Endometrium (tissue), 2 donors: Measurements from ENCODE around the gene FRMD4B.
"Not testable (repeated sequence)": the region's sequence is repeated elsewhere in the genome, so short reads cannot be mapped to it uniquely, and the experiment has no call there.

Source experiments
- FAIRE-seq: peaks from 2 replicates; lab custom pipeline; 2012; peaks lifted over from hg19 to GRCh38; lab: Jason Lieb, UNC
- donor health status: control.
- donor health status: control.

The FRMD4B gene

DNA sequence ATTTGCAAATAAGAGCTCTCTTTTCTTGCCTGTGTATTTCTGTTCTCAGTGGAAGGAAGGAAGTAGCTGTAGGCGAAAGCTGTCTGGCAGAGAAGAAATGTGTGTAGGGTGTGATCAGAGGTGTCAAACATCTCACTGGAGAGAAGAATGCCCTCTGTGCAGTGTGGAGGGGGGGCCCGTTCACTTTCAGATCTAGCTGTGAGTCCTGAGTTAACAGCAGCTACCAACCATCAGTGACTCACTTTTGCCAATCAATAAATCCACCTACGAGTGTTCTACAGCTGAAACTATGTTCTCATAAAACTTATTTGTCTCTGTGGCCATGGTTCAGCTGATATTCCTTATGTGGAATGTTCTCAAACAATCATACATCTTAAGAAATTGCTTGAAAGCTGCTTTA lies 103.7 kb downstream of the FRMD4B start:
- FAIRE-seq, result no peak

GRCh38 chr3:69277403-69277802 lies 108.5 kb downstream of the FRMD4B start:
- not testable (repeated sequence) for FAIRE-seq

DNA sequence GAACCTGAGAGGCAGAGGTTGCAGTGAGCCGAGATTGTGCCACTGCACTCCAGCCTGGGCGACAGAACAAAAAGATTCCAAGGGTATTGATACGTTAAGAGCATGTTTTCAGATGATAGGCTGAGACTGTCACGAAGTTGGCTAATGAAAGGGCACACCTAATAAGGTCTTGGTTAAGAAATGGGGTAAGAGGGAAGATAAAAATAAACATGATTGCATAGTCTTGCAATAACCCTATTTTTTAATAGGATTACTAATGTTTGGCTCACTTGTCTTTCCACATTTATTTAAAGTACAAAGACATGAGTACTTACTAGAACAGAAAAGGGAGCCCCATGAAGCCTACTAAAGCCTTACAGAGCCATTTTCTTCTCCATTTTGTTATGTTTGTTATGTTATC lies 109.0 kb downstream of the FRMD4B start:
- FAIRE-seq, result no peak

- not testable (repeated sequence) for FAIRE-seq
Measured at GRCh38 chr3:69276191-69276590, 109.7 kb downstream of the FRMD4B start.

DNA sequence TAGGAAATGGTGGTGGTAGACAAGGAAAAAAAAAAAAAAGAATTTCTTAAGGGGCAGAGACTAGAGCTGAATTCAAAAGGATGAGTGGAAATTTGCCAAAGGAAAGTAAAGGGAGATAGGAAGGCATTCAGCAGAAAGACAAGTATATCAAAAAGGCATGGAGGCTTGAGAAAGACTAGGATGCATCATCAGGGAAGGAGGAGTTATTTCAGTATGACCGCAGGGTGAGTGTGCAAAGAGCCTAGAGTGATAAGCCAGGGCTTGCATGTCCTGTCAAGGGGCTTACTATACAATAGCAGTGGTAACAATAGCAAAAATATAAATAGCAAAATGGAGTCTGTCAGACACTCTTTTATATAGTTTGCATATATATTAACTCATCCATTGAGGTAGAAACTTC lies 112.0 kb downstream of the FRMD4B start:
- no peak for FAIRE-seq

- FAIRE-seq, result no peak
Measured at GRCh38 chr3:69272556-69272955, 113.3 kb downstream of the FRMD4B start.

- no peak for FAIRE-seq
Measured at GRCh38 chr3:69271098-69271497, 114.8 kb downstream of the FRMD4B start.

DNA sequence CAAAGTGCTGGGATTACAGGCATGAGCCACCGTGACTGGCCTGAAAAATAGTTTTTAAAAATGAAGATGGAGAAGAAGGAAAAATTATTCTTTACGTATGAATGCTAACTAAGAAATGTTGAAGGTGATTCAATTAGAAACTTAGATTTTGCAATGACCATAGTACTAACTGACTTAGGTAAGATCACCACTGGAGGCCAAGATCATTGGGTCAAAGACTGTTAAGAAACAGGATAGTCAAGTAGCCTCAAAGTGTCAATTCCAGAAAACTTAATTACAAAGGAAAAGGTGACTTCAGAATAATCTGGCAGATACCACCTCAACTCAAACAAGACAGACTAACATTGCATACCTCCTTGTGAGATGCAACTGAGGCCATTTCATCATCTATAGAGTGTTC lies 119.3 kb downstream of the FRMD4B start:
- FAIRE-seq, result no peak

- FAIRE-seq, result not testable (repeated sequence)
Measured at GRCh38 chr3:69266071-69266470, 119.8 kb downstream of the FRMD4B start.

- FAIRE-seq, result not testable (repeated sequence)
Measured at GRCh38 chr3:69260843-69261405, 125.0 kb downstream of the FRMD4B start.

DNA sequence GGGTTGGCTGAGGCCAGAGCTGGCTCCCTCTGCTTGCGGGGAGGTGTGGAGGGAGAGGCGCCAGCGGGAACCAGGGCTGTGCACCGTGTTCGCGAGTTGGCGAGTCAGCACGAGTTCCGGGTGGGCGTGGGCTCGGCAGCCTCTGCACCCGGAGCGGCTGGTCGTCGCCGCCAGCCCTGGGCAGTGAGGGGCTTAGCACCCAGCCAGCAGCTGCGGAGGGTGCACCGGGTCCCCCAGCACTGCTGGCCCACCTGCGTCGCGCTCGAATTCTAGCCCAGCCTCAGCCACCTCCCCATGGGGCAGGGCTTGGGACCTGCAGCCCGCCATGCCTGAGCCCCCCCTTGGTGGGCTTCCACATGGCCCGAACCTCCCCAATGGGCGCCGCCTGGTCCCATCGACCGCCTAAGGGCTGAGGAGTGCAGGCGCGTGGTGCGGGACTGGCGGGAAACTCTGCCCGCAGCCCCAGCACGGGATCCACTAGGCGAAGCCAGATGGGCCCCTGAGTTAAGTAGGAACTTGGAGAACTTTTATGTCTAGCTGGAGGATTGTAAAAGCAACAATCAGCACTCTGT lies 125.6 kb downstream of the FRMD4B start:
- no peak for FAIRE-seq

- FAIRE-seq, result no peak
Measured at GRCh38 chr3:69259125-69259524, 126.8 kb downstream of the FRMD4B start.

- FAIRE-seq, result no peak
Measured at GRCh38 chr3:69255928-69256327, 130.0 kb downstream of the FRMD4B start.

DNA sequence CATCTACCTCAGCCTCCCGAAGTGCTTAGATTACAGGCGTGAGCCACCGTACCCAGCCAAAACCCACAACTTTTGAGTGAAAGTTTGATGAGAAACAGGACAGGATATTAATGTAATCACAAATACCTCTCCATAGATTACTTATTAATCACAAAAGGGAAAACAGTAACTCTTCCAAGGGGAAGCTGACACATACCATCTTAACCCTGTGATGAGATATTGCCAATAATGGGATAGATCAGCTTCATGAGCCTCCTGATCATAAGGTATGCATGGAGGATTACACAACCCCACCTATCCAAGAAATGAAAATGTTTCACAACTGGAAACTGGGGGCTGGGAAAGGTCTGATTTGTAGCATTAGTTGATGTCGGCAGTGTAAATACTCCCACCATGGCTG lies 131.5 kb downstream of the FRMD4B start:
- FAIRE-seq, result no peak

DNA sequence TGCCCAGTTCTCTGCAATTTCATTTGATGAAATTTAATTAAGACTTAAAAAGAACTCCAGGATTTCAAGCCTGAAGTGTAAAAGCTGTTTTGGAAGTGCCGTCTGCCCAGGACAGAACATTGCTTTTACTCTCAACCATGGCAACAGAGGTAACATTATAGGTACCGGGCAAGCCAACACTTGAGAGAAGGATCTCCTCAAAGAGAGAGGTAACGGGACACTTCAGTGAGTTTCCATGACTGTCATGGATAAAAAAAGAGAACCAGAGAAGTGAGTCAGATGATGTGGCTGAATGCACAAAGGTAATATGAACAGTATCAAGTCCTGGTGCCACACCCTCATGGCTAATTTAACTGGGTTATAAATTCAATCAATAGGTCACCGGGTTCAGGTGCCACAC lies 133.3 kb downstream of the FRMD4B start:
- FAIRE-seq, result no peak

DNA sequence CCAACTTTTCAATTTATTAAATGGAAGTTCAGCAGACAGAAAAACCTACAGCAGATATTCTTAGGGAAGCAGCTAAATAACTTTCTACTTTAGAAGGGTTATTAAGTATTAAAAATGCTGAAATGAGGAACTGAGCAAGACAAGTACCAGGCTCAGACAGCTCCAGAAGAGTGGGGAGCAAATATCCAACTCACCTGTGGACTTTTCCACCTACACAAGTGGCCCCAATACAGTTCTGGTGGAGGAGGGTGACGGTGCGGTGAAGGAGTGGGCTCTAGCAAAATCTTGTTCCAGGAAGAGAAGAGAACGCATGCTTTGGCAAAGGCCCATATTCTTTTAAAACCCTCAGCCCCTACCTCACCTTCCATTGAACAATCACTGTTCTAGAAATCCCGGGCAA lies 133.7 kb downstream of the FRMD4B start:
- no peak for FAIRE-seq

- no peak for FAIRE-seq
Measured at GRCh38 chr3:69251078-69251805, 134.6 kb downstream of the FRMD4B start.

GRCh38 chr3:69250014-69250413 lies 135.9 kb downstream of the FRMD4B start:
- FAIRE-seq, result no peak

- FAIRE-seq, result no peak
Measured at GRCh38 chr3:69249001-69249400, 136.9 kb downstream of the FRMD4B start.

GRCh38 chr3:69248436-69248835 lies 137.5 kb downstream of the FRMD4B start:
- FAIRE-seq, result no peak

GRCh38 chr3:69246612-69247011 lies 139.3 kb downstream of the FRMD4B start:
- FAIRE-seq, result no peak

GRCh38 chr3:69244039-69244438 lies 141.8 kb downstream of the FRMD4B start:
- no peak for FAIRE-seq

- no peak for FAIRE-seq
Measured at GRCh38 chr3:69241769-69242168, 144.1 kb downstream of the FRMD4B start.
